Erythroblast (primary cell): Measurements from ENCODE around the gene ARHGEF33.

Experiments used
- GATA1 ChIP-seq: IDR thresholded peaks from 2 replicates; pipeline ENCODE4 v1.6.1; 2011; ENCODE audit warnings: low read depth, mild to moderate bottlenecking, control low read depth, low read length, moderate library complexity
- POLR2A ChIP-seq: IDR thresholded peaks from 2 replicates; pipeline ENCODE4 v1.6.1; 2011; ENCODE audit warnings: mild to moderate bottlenecking, low read length

DNA sequence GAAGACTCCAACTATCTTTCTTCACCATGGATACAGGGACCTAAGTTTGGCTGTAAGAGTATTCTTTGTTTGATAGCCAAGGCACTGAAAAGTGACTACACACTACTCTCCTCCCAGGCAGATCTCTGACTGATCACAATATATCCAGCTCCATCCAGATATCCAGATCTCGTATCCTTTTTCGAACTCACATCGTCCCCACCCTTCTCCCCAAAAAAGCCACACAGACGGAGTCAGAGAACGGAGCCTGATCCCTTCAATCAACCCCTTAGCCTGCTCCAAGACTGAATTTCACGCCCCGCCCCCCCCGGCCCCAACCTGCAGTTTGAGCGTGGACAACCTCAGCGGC is 14.5 kb upstream of the ARHGEF33 start:
- TF ChIP-seq POLR2A (no peak), GATA1 (no peak)
